Measurements from ENCODE around the gene POMP.

POMP gene

DNA sequence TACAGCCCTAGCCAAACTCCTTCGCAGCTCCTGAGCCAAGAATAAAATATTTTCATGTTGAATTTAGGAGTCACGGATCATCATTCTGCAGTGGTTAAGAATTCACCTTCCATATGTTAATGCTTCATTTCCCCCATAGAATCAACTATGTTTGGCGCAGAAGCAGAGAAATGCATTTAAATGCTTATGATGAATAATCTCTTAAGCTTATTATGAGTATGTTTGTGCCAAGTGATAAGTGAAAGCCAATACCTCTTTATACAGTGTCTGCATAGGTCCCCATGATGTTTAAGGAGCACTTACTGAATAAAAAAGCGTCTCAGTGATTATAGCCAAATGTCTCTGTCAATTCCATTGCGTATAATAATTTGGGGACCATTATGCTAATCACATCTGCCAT is 32.7 kb upstream of the POMP start:
- no peak for DNase-seq (ENCODE audit: low spot score)
- TF ChIP-seq CTCF (IDR thresholded peaks at IDR 0.05; ENCODE audit: extremely low read depth, missing control alignments) = no peak

GRCh38 chr13:28628241-28628640 is 30.7 kb upstream of the POMP start:
- TF ChIP-seq CTCF (IDR thresholded peaks at IDR 0.05; ENCODE audit: extremely low read depth, missing control alignments) = no peak
- no peak for DNase-seq (ENCODE audit: low spot score)

- no peak for DNase-seq (ENCODE audit: low spot score)
- TF ChIP-seq CTCF (IDR thresholded peaks at IDR 0.05; ENCODE audit: extremely low read depth, missing control alignments) = no peak
Observed at GRCh38 chr13:28630869-28631268, 28.1 kb upstream of the POMP start.

DNA sequence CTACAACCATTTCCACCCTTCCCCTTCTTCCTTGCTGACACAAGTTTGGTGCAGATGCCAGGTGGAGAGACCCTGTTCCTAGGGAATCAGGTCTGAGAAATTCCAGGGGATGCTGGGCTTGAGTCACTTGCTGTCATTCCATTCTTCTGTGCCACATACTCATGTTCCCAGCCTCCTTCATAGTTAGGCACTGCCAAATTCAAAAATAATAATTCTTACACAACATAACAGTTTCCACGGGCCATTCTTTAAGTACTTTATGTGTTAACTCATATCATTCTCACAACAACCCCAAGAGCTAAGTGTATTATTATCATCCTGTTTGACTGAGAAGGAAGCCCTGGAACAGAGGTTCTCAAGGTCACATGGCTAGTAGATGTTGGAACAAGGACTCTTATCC is 27.1 kb upstream of the POMP start:
- DNase-seq (ENCODE audit: low spot score) = no peak
- no peak for TF ChIP-seq CTCF (IDR thresholded peaks at IDR 0.05; ENCODE audit: extremely low read depth, missing control alignments)

DNA sequence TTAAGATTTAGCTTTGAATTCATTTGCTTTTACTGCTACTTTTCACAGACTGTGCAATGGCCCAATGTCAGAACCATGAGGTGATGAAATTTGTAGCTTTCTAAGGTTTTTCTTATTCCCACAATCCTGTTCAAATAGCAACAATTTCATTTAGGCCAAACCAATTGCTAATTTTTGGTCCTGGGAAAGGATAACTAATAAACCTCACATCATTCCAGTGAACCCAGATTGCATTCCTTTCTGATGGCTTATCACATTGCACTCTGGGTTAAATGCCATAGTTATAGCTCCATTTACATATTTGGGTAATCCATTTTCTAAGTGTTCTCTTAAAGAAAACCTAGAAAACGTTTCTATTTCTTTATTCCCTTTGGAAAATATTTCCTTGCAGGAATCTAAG is 22.9 kb upstream of the POMP start:
- no peak for DNase-seq (ENCODE audit: low spot score)
- TF ChIP-seq CTCF (IDR thresholded peaks at IDR 0.05; ENCODE audit: extremely low read depth, missing control alignments) = no peak

- DNase-seq (ENCODE audit: low spot score) = peak; percentile 42
- TF ChIP-seq CTCF (IDR thresholded peaks at IDR 0.05; ENCODE audit: extremely low read depth, missing control alignments) = peak; percentile 54
Observed at GRCh38 chr13:28636677-28637317, 22.1 kb upstream of the POMP start.

GRCh38 chr13:28637714-28638355 is 21.1 kb upstream of the POMP start:
- TF ChIP-seq CTCF (IDR thresholded peaks at IDR 0.05; ENCODE audit: extremely low read depth, missing control alignments) = no peak
- peak; percentile 24 for DNase-seq (ENCODE audit: low spot score)
